Panc1 (cell line): ENCODE measurements around the gene EXOC6B. TPM values are rescaled to one million over a fixed set of nuclear protein-coding genes. Genes with fewer than 3 reads are reported as not detected.

Source experiments
- ATAC-seq: fragments of 200-7000 bp; cut with Tn5 transposase; 2 replicates; pipeline ENCODE4 v1.9.1; 2020; ENCODE audit warnings: mild to moderate bottlenecking, moderate library complexity
- BruUV-seq: library from RNA; stranded (reverse); fragments of 400-500 nt; replicated peaks from 2 replicates; lab custom pipeline; 2021; lab: Mats Ljungman, UMichigan
- CTCF ChIA-PET: fragments of 300-600 bp; sonication (Branson Sonifier 250); formaldehyde crosslinking; loops from one replicate; lab custom pipeline; 2022; ENCODE audit warnings: antibody characterized with exemption; lab: Charles Lee
- POLR2A ChIA-PET: fragments of 300-600 bp; sonication (Branson Sonifier 250); formaldehyde crosslinking; loops from one replicate; lab custom pipeline; 2022; ENCODE audit warnings: antibody characterized with exemption; lab: Charles Lee
- DNase-seq: peaks from one replicate; pipeline ENCODE4 v3.0.0-alpha.2; 2010; ENCODE audit warnings: low read depth, low spot score
- H3K27ac ChIP-seq: 2 replicates; pipeline ENCODE4 v1.5.1; 2011; ENCODE audit warnings: mild to moderate bottlenecking, low read length, inconsistent platforms
- H3K27me3 ChIP-seq: fragments of 200-500 bp; sonication (Bioruptor generic); 2 replicates; pipeline ENCODE4 v1.6.0; 2014; ENCODE audit warnings: low read length, inconsistent platforms; ENCODE audit not compliant: control insufficient read depth, insufficient read depth
- H3K36me3 ChIP-seq: fragments of 200-500 bp; sonication (Bioruptor generic); 2 replicates; pipeline ENCODE4 v1.5.1; 2014; ENCODE audit warnings: inconsistent platforms, mild to moderate bottlenecking, low read length, moderate library complexity; ENCODE audit not compliant: control insufficient read depth, insufficient read depth
- H3K4me1 ChIP-seq: 2 replicates; pipeline ENCODE4 v1.5.1; 2011; ENCODE audit warnings: inconsistent platforms, mild to moderate bottlenecking, low read length, moderate library complexity; ENCODE audit not compliant: control insufficient read depth, insufficient read depth
- H3K4me3 ChIP-seq, 2 experiments: 2 replicates each; pipeline ENCODE4 v1.5.1; 2011 to 2012; ENCODE audit warnings: low read depth in 2 of 2, low read length in 2 of 2, mild to moderate bottlenecking in 2 of 2, inconsistent platforms in 1 of 2, moderate library complexity in 1 of 2
- H3K9me3 ChIP-seq: fragments of 200-500 bp; sonication (Bioruptor generic); 2 replicates; pipeline ENCODE4 v1.5.1; 2014; ENCODE audit warnings: low read depth, mild to moderate bottlenecking, inconsistent platforms, low read length, moderate library complexity; ENCODE audit not compliant: control insufficient read depth, insufficient read depth
- POLR2AphosphoS5 ChIP-seq: IDR thresholded peaks from 2 replicates; pipeline ENCODE4 v1.6.1; 2012; ENCODE audit warnings: mild to moderate bottlenecking, low read depth, low read length, moderate library complexity
- SIN3A ChIP-seq: IDR thresholded peaks from 2 replicates; pipeline ENCODE4 v1.6.1; 2012; ENCODE audit warnings: low read depth, mild to moderate bottlenecking, low read length, moderate library complexity, borderline replicate concordance; ENCODE audit not compliant: insufficient read depth
- TCF7L2 ChIP-seq: IDR thresholded peaks from 2 replicates; pipeline ENCODE4 v1.6.1; 2011; ENCODE audit warnings: mild to moderate bottlenecking, low read depth, low read length, inconsistent platforms
- in situ Hi-C: cut with HindIII; loops from 2 replicates; pipeline ENCODE4 v1.10.0; 2016; ENCODE audit warnings: low sequenced_read_pairs, low pct_unique_long_range_greater_than_20kb
- intact Hi-C: fragments of 100-400 bp; cut with micrococcal nuclease; formaldehyde crosslinking; loops from one replicate; pipeline ENCODE4 v1.10.0; 2022; ENCODE audit not compliant: unreplicated experiment
- total RNA-seq: library from RNA; stranded (reverse); gene quantifications from one replicate; pipeline ENCODE4 v1.2.1, GENCODE V29; 2021; ENCODE audit not compliant: unreplicated experiment
- TF ChIP-seq, protein P1 (sequence below), 2 experiments: IDR thresholded peaks; 2 replicates each; pipeline ENCODE4 v1.6.1; 2011 to 2012; ENCODE audit warnings: low read depth in 2 of 2, control low read depth in 1 of 2, low read length in 1 of 2, mild to moderate bottlenecking in 1 of 2, moderate library complexity in 1 of 2; ENCODE audit not compliant: insufficient read depth in 1 of 2
- TF ChIP-seq, protein P2 (sequence below): fragments of 450-650 bp; IDR thresholded peaks from 2 replicates; pipeline ENCODE4 v1.5.1; 2017; ENCODE audit warnings: mild to moderate bottlenecking

The EXOC6B gene
- total RNA-seq, 1 experiment from 2014 or later = 23.2 TPM

DNA sequence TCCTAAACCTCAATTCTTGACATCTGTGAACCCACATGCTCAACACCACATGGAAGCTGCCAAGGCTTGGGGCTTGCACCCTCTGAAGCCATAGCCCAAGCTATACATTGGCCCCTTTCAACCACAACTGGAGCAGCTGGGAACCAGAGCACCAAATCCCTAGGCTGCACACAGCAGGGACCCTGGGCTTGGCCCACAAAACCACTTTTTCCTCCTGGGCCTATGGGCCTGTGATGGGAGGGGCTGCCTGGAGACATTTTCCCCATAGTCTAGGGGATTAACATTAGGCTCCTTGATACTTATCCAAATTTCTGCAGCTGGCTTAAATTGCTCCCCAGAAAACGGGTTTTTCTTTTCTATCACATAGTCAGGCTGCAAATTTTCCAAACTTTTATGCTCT lies 40.3 kb downstream of the EXOC6B start:
- in situ Hi-C loops = no loop called here

DNA sequence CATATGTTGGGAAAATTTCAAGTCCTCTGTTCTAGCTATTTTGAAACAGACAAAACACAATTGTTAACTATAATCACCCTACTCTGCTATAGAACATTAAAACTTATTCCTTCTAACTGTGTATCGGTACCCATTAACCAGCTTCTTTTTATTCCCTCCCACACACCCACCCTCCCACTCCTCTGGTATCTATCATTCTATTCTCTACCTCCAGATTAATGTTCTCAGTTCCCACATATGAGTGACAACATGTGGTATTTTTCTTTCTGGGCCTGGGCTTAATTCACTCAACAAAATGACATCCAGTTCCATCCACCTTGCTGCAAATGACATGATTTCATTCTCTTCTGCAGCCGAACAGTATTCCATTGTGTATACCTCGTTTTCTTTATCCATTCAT lies 43.3 kb downstream of the EXOC6B start:
- Histone ChIP-seq H3K27me3 (no peaks in the 10 kb centered on the region), H3K4me1 (no peaks in the 10 kb centered on the region), H3K9me3 (peaks cover 4% of the 10 kb centered on the region; the same call in 1 of the 2 replicates), H3K27ac (no peak overlapping the region), H3K4me3 (no peak overlapping the region), H3K36me3 (no peaks in the 10 kb centered on the region)
- intact Hi-C loops (no loop called here), in situ Hi-C loops (no loop called here)
- ATAC-seq = no peak
- CTCF ChIA-PET = interaction anchor here (0.6 to 0.7 kb wide), 2 partner anchors 10 to 78 kb away, joined by 6 to 13 read pairs; no protein-coding TSS in a partner anchor
- no peak for DNase-seq
- no peak for TF ChIP-seq SIN3A
- no peak for TF ChIP-seq TCF7L2
- TF ChIP-seq, protein P1, sequence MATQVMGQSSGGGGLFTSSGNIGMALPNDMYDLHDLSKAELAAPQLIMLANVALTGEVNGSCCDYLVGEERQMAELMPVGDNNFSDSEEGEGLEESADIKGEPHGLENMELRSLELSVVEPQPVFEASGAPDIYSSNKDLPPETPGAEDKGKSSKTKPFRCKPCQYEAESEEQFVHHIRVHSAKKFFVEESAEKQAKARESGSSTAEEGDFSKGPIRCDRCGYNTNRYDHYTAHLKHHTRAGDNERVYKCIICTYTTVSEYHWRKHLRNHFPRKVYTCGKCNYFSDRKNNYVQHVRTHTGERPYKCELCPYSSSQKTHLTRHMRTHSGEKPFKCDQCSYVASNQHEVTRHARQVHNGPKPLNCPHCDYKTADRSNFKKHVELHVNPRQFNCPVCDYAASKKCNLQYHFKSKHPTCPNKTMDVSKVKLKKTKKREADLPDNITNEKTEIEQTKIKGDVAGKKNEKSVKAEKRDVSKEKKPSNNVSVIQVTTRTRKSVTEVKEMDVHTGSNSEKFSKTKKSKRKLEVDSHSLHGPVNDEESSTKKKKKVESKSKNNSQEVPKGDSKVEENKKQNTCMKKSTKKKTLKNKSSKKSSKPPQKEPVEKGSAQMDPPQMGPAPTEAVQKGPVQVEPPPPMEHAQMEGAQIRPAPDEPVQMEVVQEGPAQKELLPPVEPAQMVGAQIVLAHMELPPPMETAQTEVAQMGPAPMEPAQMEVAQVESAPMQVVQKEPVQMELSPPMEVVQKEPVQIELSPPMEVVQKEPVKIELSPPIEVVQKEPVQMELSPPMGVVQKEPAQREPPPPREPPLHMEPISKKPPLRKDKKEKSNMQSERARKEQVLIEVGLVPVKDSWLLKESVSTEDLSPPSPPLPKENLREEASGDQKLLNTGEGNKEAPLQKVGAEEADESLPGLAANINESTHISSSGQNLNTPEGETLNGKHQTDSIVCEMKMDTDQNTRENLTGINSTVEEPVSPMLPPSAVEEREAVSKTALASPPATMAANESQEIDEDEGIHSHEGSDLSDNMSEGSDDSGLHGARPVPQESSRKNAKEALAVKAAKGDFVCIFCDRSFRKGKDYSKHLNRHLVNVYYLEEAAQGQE (IDR thresholded peaks at IDR 0.05; ENCODE audit: insufficient read depth in 1 of 2, low read depth in 2 of 2, low read length in 1 of 2) = no peak
- TF ChIP-seq POLR2AphosphoS5 = no peak
- TF ChIP-seq, protein P2, sequence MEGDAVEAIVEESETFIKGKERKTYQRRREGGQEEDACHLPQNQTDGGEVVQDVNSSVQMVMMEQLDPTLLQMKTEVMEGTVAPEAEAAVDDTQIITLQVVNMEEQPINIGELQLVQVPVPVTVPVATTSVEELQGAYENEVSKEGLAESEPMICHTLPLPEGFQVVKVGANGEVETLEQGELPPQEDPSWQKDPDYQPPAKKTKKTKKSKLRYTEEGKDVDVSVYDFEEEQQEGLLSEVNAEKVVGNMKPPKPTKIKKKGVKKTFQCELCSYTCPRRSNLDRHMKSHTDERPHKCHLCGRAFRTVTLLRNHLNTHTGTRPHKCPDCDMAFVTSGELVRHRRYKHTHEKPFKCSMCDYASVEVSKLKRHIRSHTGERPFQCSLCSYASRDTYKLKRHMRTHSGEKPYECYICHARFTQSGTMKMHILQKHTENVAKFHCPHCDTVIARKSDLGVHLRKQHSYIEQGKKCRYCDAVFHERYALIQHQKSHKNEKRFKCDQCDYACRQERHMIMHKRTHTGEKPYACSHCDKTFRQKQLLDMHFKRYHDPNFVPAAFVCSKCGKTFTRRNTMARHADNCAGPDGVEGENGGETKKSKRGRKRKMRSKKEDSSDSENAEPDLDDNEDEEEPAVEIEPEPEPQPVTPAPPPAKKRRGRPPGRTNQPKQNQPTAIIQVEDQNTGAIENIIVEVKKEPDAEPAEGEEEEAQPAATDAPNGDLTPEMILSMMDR = no peak
- POLR2A ChIA-PET = no interaction called here
- BruUV-seq = no TSS peak

More for the DNA sequence above, 40.3 kb downstream of the EXOC6B start:
- H3K9me3 ChIP-seq = no peaks in the 10 kb centered on the region
- no peak overlapping the region for H3K4me3 ChIP-seq
- ATAC-seq = no peak
- DNase-seq = no peak
- H3K27me3 ChIP-seq = no peaks in the 10 kb centered on the region
- no peaks in the 10 kb centered on the region for H3K36me3 ChIP-seq
- no peak overlapping the region for H3K27ac ChIP-seq
- POLR2A ChIA-PET = no interaction called here
- CTCF ChIA-PET = no interaction called here
- no TSS peak for BruUV-seq
- no peaks in the 10 kb centered on the region for H3K4me1 ChIP-seq
- no peak for TF ChIP-seq TCF7L2
- TF ChIP-seq, protein P2 = no peak
- TF ChIP-seq SIN3A = no peak
- no peak for TF ChIP-seq POLR2AphosphoS5
- TF ChIP-seq, protein P1 (IDR thresholded peaks at IDR 0.05; ENCODE audit: insufficient read depth in 1 of 2, low read depth in 2 of 2, low read length in 1 of 2) = no peak
- intact Hi-C loops = no loop called here
